ENCODE results near the gene CDC42BPB.

Gene CDC42BPB

DNA sequence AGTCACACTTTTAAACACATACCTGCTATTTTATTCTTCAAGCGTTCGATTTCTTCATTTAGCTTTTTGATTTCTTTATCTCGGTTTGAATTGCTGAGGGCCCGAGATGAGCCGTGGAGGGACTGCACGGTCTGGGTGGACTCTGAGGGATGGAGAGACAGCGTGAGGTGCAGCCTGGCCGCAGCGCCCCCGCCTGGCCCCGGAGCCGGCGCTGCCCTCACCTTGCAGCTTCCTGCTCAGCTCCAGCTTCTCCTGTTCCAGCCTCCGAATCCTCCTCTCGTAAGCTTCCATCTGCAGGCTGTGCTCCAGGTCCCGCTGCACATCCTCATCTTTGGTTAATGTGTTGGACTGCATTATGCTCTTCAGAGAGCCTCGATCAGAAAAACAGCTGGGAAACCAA lies 81.7 kb downstream of the CDC42BPB start:
- no peak overlapping the region for H3K4me3 ChIP-seq (replicated peaks; ENCODE audit: low read depth, low read length)
- no peak for DNase-seq (ENCODE audit: extremely low read depth, low read depth)
- TF ChIP-seq CTCF (IDR thresholded peaks at IDR 0.05; ENCODE audit: low read depth, low read length, missing control alignments) = no peak

DNA sequence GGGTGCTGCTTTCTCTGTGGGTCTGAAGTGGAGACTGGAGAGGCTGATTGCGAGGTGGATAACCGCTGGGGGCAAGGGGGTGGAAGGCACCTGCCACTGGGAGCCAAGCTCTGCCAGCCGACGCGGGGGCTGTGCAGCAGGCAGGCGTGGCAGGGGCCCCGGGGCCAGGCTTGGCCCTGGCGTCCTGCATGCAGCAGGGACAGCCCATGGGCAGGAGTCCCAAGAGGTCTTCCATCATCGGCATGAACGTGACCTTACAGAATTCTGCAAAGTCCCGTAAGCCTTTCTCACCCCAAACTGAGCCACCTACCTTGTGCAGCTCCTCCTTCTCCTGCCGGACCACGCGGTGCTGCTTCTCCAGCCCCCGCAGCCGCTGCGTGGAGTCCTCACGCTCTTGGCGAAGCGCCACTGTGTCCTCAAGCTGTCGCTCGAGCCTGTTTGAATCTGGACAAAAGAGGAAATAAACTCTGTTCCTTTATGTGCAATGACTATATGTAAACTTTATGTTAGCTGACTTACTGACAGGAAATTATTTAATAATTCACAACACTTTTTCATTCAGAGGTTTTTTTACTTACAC lies 83.6 kb downstream of the CDC42BPB start:
- no peak for TF ChIP-seq CTCF (IDR thresholded peaks at IDR 0.05; ENCODE audit: low read depth, low read length, missing control alignments)
- no peak overlapping the region for H3K4me3 ChIP-seq (replicated peaks; ENCODE audit: low read depth, low read length)
- no peak for DNase-seq (ENCODE audit: extremely low read depth, low read depth)

DNA sequence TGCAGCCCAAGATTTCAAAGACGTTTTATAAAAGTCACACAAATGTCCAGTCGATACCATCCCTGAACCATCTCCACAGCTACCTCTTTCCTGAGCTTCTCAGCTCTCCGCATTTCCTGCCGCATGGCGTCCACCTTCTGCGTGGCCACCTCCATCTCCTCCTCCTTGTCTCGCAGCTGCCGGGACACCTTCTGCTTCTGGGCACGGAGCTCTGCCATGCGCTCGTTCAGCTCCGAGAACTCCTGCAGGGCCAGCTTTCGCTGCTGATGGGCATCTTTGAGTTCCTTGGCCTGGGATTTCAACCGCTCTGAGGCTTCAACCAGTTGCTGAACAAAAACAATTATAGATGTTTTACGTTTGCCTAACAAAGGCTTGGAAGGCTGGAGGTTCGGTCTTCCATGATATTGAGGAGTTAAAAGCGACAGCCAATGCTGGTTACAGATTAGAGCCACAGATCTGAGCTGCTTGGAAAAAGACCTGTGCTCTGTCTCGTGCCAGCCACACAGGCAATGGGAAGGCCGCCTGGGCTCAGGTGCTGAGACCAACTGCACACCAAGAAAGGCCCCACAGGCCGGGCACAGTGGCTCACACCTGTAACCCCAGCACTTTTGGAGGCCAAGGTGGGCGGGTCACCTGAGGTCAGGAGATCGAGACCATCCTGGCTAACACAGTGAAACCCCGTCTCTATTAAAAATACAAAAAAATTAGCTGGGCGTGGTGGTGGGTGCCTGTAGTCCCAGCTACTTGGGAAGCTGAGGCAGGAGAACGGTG lies 85.3 kb downstream of the CDC42BPB start:
- no peak for TF ChIP-seq CTCF (IDR thresholded peaks at IDR 0.05; ENCODE audit: low read depth, low read length, missing control alignments)
- no peak overlapping the region for H3K4me3 ChIP-seq (replicated peaks; ENCODE audit: low read depth, low read length)
- no peak for DNase-seq (ENCODE audit: extremely low read depth, low read depth)

DNA sequence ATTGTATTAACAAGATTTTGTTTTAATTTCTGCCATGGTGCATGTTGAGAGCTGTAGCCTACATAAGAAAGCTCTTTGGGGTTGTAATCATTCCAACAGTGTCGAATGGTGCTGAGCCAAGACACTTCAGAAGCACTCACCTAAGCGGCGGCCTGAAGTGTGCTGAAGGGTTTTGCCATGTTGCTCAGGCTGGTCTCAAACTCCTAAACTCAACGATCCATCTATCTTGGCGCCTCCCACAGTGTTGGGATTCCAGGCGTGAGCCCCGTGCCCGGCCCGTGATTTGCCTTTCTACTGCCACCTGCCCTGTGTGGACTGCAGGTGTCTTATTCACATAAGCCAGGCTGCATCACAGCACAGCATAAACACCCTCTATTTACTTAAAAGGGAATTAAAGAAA lies 86.0 kb downstream of the CDC42BPB start:
- no peak for TF ChIP-seq CTCF (IDR thresholded peaks at IDR 0.05; ENCODE audit: low read depth, low read length, missing control alignments)
- DNase-seq (ENCODE audit: extremely low read depth, low read depth) = no peak
- H3K4me3 ChIP-seq (replicated peaks; ENCODE audit: low read depth, low read length) = no peak overlapping the region

DNA sequence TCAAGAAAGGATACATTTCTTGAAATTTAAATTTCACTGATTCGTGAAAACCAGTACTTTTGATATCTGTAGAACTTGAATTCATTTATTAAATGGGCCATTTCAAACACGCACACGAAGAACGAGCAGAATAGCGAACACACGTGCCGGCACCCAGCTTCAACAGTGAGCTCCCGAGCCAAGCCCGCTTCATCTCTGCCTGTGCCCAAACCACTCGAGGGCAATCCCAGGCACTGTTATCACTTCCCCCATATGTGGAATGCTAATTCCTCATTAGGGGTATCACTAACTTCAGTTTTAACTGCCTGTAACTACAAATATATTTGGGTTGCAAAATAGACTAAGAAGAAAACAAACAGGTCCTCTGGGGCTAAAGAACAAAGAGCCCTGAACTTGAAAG lies 86.9 kb downstream of the CDC42BPB start:
- no peak overlapping the region for H3K4me3 ChIP-seq (replicated peaks; ENCODE audit: low read depth, low read length)
- TF ChIP-seq CTCF (IDR thresholded peaks at IDR 0.05; ENCODE audit: low read depth, low read length, missing control alignments) = no peak

DNA sequence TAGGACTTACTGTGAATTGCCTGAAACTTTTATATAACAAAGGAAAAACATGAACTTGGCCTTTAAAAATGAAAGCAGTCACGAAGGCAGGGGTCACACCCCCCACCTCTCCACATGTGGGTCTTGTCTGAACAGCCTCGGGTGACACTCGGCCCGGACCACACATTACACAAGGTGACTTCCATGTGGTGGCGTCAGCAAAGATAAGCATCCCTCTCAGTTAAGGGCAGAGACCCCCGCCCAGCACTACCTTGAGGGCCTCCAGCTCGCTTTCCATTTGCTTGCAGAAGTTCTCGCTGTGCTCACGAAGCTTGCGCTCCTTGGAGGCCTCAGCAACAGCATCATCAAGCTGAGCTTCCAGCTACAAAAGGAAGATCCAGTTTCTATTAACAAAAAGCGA lies 87.4 kb downstream of the CDC42BPB start:
- DNase-seq (ENCODE audit: extremely low read depth, low read depth) = no peak
- H3K4me3 ChIP-seq (replicated peaks; ENCODE audit: low read depth, low read length) = no peak overlapping the region
- TF ChIP-seq CTCF (IDR thresholded peaks at IDR 0.05; ENCODE audit: low read depth, low read length, missing control alignments) = no peak

More for the DNA sequence above, 86.9 kb downstream of the CDC42BPB start:
- DNase-seq (ENCODE audit: extremely low read depth, low read depth) = no peak
